GM12892 (cell line): ENCODE measurements around the gene AZU1.

Experiments used
- POLR2A ChIP-seq: IDR thresholded peaks from 2 replicates; pipeline ENCODE4 v1.6.1; 2011; ENCODE audit warnings: low read depth, low read length, control low read depth
- POLR2AphosphoS5 ChIP-seq: IDR thresholded peaks from 2 replicates; pipeline ENCODE4 v1.6.1; 2011; ENCODE audit warnings: low read depth, low read length, control low read depth
- TAF1 ChIP-seq: IDR thresholded peaks from 2 replicates; pipeline ENCODE4 v1.6.1; 2011; ENCODE audit warnings: low read depth, mild to moderate bottlenecking, control low read depth, low read length, borderline replicate concordance

DNA sequence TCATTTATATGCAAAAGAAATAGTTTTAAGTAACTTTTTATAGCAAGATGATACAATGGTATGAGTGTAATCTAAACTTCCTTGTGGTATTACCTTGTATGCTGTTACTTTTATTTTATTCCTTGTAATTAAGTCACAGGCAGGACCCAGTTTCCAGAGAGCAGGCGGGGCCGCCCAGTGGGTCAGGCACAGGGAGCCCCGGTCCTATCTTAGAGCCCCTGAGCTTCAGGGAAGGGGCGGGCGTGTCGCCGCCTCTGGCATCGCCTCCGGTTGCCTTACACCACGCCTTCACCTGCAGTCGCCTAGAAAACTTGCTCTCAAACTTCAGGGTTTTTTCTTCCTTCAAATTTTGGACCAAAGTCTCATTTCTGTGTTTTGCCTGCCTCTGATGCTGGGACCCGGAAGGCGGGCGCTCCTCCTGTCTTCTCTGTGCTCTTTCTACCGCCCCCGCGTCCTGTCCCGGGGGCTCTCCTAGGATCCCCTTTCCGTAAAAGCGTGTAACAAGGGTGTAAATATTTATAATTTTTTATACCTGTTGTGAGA, 16.1 kb upstream of the AZU1 start:
- peak; percentile 12; the same call in 1 of the 2 replicates for TF ChIP-seq POLR2A
- TF ChIP-seq TAF1 = no peak
- no peak for TF ChIP-seq POLR2AphosphoS5
